GM19023 (cell line): ENCODE data around the gene STKLD1.
"Not testable (repeated sequence)": the region's sequence is repeated elsewhere in the genome, so short reads cannot be mapped to it uniquely, and the experiment has no call there.

ENCODE experiments used
- ATAC-seq: cut with Tn5 transposase; IDR thresholded peaks from one replicate; pipeline ENCODE4 v1.9.1; 2021; ENCODE audit warnings: mild to moderate bottlenecking, moderate library complexity; ENCODE audit not compliant: unreplicated experiment

The STKLD1 gene

DNA sequence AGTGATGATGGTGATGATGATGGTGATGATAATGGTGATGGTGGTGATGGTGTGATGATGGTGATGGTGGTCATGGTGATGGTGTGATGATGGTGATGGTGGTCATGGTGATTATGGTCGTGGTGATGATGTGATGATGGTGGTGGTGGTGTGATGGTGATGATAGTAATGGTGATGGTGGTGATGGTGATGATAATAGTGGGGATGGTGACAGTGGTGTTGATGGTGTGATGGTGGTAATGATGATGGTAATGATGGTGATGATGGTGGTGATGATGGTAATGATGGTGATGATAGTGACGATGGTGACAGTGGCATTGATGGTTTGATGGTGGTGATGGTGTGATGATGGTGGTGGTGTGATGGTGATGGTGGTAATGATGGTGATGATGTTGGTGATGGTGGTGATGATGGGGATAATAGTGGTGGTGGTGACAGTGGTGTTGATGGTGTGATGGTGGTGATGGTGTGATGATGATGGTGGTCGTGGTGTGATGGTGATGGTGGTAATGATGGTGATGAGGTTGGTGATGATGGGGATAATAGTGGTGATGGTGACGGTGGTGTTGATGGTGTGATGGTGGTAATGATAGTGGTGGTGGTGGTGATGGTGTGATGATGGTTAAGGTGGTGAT is 6.5 kb downstream of the STKLD1 start:
- no peak for ATAC-seq

DNA sequence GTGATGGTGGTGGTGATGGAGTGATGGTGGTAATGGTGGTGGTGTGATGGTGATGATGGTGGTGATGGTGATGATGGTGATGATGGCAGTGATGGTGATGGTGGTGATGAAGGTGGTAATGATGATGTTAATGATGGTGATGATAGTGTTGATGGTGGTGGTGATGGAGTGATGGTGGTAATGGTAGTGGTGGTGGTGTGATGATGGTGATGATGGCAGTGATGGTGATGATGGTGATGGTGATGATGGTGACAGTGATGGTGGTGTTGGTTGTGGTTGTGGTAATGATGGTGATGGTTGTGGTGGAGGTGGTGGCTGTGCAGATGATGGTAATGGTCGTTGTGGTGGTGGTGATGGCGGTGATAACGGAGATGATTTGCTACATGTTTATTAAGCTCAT is 7.3 kb downstream of the STKLD1 start:
- ATAC-seq = no peak

DNA sequence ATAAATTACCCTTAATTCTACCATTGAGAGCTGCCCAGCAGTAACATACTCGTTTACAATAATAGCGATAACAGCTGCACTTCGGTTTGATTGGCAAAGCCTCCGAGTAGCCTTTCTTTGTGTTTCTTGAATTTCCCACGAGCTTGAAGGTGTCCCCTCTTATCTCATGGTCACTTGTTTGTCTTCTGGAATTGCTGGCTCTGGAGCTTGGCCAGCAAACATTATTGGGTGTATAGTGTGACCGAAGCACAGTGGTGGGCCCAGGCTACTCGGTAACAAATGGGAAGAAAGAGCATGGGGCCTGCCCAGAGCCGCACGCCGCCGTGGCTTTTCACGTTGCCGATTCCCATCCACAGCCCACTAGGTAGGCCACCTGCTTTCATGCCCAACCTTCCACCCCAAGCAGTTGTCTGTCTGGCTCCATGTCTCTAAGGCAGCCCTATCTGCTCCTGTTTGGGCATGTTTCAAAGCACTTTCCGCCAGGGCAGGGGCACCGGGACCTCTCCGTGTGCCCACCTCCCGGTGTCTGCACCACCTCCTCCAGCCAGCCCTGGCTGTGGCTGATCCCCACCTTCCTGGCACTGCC is 8.7 kb downstream of the STKLD1 start:
- ATAC-seq = no peak

- no peak for ATAC-seq
These were observed 9.3 kb downstream of the STKLD1 start for GRCh38 chr9:133385452-133385851.

GRCh38 chr9:133386338-133386737 is 10.2 kb downstream of the STKLD1 start:
- no peak for ATAC-seq

- no peak for ATAC-seq
These were observed 11.5 kb downstream of the STKLD1 start for GRCh38 chr9:133387680-133388079.

DNA sequence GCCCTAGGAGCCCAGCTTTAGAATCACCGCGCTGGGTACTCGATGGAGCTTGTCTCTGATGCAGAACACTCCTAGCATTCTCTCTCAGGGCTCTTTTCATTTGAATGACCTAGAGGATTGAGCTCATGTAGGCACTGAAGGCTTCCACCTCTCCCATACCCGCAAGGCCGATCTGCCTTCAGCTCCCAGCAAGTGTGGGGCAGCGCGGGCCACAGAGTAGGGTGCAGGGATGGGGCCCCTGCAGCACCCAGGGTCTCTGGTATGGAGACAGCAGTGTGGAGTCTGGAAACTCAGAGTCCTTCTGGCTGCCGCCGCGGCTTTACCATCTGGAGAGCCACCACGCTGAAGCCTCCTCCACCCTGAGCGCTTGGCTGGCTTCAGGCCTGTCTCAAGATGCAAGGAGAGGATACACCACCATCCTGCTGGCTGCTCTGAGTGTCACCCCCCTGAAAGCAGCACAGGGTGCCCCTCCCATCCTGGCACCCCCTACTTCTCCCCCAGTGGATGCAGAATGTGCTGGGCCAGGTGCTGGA is 12.9 kb downstream of the STKLD1 start:
- ATAC-seq = no peak

GRCh38 chr9:133389562-133389961 is 13.4 kb downstream of the STKLD1 start:
- ATAC-seq = no peak

GRCh38 chr9:133390713-133391112 is 14.5 kb downstream of the STKLD1 start:
- ATAC-seq = no peak

GRCh38 chr9:133391449-133391848 is 15.3 kb downstream of the STKLD1 start:
- ATAC-seq = not testable (repeated sequence)

- ATAC-seq = not testable (repeated sequence)
These were observed 16.1 kb downstream of the STKLD1 start for GRCh38 chr9:133392308-133392707.

- no peak for ATAC-seq
These were observed 17.2 kb downstream of the STKLD1 start for GRCh38 chr9:133393399-133393798.

DNA sequence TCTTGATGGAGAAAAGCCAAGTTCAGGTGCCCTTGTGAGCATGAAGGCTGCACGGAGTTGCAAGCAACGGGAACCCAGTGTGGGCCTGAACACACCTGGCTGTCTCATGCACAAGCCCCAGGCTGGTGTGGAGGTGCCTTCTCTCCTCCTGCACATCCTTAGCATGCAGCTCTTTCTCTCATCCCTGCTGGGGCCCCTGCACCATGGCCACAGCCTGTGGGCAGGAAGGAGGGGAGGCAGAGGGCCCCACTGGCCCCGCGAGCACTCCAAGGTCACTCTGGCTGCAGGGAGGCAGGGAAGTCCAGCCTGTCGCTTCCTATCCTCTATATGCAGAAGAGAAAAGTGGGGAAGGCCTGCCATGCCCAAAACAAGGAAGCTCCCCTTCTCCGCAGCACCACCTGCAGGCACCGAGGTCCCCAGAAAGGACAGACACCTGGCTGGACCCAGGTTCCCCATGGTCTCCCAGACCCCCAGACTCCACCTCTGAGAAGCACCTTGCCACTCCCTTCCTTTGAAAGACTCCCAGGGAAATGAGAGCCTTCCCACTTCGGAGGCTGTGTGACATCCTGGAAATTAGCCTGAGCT is 18.6 kb downstream of the STKLD1 start:
- no peak for ATAC-seq

- no peak for ATAC-seq
These were observed 20.8 kb downstream of the STKLD1 start for GRCh38 chr9:133396952-133397351.

DNA sequence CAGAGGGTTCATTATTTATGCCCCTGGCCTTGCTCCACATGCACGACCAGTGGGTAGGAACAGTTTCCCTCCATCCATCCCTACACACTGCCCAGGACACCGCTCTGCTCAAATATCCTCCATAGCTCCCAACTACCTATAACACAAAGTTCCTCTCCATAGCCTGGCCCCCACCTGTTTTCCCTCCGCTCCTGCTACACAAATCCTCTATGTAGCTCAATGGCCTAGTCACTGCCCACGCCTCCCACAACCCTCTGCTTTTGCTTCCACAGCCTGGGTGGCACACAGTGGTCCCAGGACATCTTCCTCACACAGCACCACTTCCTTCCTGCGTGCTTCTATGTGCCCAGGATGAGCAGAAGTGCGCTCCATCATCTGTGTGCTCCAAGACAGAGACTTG is 21.2 kb downstream of the STKLD1 start:
- no peak for ATAC-seq

GRCh38 chr9:133397895-133398294 is 21.7 kb downstream of the STKLD1 start:
- no peak for ATAC-seq

GRCh38 chr9:133400292-133400691 is 24.1 kb downstream of the STKLD1 start:
- no peak for ATAC-seq

GRCh38 chr9:133401588-133401987 is 25.4 kb downstream of the STKLD1 start:
- ATAC-seq = no peak

GRCh38 chr9:133402689-133403088 is 26.5 kb downstream of the STKLD1 start:
- no peak for ATAC-seq

DNA sequence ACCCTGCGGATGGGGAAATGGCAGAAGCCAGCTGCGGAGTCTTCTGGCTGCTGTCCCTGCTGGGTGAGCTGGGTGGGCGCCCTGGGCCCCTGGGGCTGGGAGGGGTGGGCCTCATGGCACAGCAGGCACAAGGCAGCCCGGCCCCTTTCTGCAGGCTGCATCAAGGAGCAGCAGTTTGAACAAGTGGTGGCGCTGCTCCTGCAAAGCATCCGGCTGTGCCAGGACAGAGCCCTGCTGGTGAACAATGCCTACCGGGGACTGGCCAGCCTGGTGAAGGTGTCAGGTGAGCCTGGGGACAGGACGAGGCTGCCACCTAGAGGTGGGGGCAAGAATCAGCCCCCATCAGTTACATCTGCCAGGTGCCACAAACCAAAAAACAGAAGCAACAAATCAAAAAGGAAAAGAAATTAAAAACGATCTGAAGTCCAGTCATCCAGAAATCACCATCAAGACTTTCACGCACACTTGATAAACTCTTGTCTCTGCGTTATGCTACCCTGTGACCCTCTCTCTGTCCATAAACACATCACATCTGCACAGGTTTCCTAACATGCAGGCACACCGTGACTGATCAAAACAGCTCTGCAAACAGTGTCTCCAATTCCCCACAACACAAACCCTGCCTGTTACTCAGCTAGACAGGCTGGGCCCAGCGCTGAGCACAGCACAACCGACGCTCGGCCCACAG is 27.7 kb downstream of the STKLD1 start:
- ATAC-seq = no peak

- ATAC-seq = no peak
These were observed 28.4 kb downstream of the STKLD1 start for GRCh38 chr9:133404454-133405002.
